Measurements from ENCODE around the gene BPIFB3. TPM values are rescaled to one million over a fixed set of nuclear protein-coding genes. Genes with fewer than 3 reads are reported as not detected.
A peak's percentile ranks its signal among the peaks of the same experiment; 100 is the strongest.

The BPIFB3 gene
- total and polyA plus RNA-seq, 11 donors: not detected

GRCh38 chr20:33026072-33026778 is 27.5 kb upstream of the BPIFB3 start:
- WGBS, 4 donors: 65 to 76% (median 71%) methylated on average over 5 of the region's 5 CpGs
- Histone ChIP-seq H3K4me3 (no peak overlapping the region), H3K36me3 (no peaks in the 10 kb centered on the region), H3K9me3 (no peaks in the 10 kb centered on the region), H3K4me1 (no peaks in the 10 kb centered on the region), H3K27me3 (no peaks in the 10 kb centered on the region), H3K27ac (no peak overlapping the region)
- ATAC-seq: no peak
- peak in 1 of 5 donors; percentile 10 for DNase-seq
- TF ChIP-seq POLR2A (IDR thresholded peaks at IDR 0.05) (no peak), CTCF (IDR thresholded peaks at IDR 0.05) (no peak)
- intact Hi-C loops (cut with DNase I): no loop called here

- Histone ChIP-seq H3K4me3 (no peak overlapping the region), H3K27me3 (no peaks in the 10 kb centered on the region), H3K4me1 (no peaks in the 10 kb centered on the region), H3K36me3 (no peaks in the 10 kb centered on the region), H3K9me3 (no peaks in the 10 kb centered on the region), H3K27ac (no peak overlapping the region)
- intact Hi-C loops (cut with DNase I): no loop called here
- ATAC-seq: no peak
- TF ChIP-seq POLR2A (IDR thresholded peaks at IDR 0.05) (no peak), CTCF (IDR thresholded peaks at IDR 0.05) (no peak)
- DNase-seq: no peak
- WGBS, 4 donors: 72 to 84% (median 76%) methylated on average over 10 of the region's 10 CpGs
Observed at GRCh38 chr20:33026779-33027759, 26.6 kb upstream of the BPIFB3 start.

- 69 to 83% (median 76%) methylated on average over 9 to 12 of the region's 12 CpGs for WGBS, 4 donors
Observed at GRCh38 chr20:33027769-33028751, 25.6 kb upstream of the BPIFB3 start.

More at GRCh38 chr20:33027769-33028751, 25.6 kb upstream of the BPIFB3 start:
- Histone ChIP-seq H3K9me3 (no peaks in the 10 kb centered on the region), H3K4me3 (no peak overlapping the region), H3K36me3 (no peaks in the 10 kb centered on the region), H3K27me3 (no peaks in the 10 kb centered on the region), H3K27ac (no peak overlapping the region), H3K4me1 (no peaks in the 10 kb centered on the region)
- no peak for DNase-seq
- intact Hi-C loops (cut with DNase I): no loop called here
- TF ChIP-seq POLR2A (IDR thresholded peaks at IDR 0.05) (no peak), CTCF (IDR thresholded peaks at IDR 0.05) (no peak)
- no peak for ATAC-seq

All from heart left ventricle (tissue), 16 donors.